Measurements from ENCODE around the gene LCNL1.

The LCNL1 gene

DNA sequence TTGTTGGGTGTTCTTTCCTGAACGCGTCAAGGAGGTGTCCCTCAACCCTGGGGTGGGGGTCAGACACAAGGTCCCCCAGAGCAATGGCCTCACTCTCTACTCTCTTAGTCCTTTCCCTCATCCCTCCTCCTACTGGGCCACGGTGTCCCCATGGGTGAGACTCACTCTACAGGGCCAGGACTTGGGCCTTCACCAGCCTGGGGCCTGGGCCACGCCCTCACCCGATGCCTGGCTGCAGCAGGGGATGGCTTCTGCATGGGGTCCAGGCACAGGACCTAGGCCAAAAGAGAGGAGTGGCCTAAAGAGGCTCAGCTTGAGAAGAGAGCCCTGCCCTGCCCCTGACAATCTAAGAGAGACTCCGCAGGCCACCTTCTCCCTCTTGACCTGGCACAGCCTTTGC, 24.9 kb upstream of the LCNL1 start:
- no peak overlapping the region for H3K4me3 ChIP-seq (ENCODE audit: low read depth, low read length)
- TF ChIP-seq, protein P1, sequence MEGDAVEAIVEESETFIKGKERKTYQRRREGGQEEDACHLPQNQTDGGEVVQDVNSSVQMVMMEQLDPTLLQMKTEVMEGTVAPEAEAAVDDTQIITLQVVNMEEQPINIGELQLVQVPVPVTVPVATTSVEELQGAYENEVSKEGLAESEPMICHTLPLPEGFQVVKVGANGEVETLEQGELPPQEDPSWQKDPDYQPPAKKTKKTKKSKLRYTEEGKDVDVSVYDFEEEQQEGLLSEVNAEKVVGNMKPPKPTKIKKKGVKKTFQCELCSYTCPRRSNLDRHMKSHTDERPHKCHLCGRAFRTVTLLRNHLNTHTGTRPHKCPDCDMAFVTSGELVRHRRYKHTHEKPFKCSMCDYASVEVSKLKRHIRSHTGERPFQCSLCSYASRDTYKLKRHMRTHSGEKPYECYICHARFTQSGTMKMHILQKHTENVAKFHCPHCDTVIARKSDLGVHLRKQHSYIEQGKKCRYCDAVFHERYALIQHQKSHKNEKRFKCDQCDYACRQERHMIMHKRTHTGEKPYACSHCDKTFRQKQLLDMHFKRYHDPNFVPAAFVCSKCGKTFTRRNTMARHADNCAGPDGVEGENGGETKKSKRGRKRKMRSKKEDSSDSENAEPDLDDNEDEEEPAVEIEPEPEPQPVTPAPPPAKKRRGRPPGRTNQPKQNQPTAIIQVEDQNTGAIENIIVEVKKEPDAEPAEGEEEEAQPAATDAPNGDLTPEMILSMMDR (IDR thresholded peaks at IDR 0.05; ENCODE audit: borderline replicate concordance, insufficient read depth, low read depth, low read length): no peak

DNA sequence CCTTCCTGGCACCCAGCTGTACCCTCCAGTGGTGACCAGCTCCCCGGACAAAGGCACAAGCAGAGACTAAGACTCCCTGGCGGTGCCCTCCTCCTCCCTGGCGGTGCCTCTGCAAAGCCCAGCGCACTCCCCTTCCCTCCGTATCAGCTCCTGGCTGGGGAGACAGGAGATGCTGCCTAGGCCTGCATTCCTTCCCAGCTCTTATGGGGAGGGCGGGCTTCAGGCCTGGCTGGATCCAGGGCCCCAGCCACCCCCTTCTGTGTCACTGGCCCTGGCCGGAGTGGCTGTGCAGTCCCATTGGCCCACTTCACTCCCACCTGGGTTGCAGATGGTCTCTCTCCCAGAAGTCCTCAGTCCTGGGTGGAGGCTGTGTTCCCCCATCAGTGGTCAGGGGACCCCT, 24.3 kb upstream of the LCNL1 start:
- H3K4me3 ChIP-seq (ENCODE audit: low read depth, low read length): no peak overlapping the region
- TF ChIP-seq, protein P1 (IDR thresholded peaks at IDR 0.05; ENCODE audit: borderline replicate concordance, insufficient read depth, low read depth, low read length): no peak

DNA sequence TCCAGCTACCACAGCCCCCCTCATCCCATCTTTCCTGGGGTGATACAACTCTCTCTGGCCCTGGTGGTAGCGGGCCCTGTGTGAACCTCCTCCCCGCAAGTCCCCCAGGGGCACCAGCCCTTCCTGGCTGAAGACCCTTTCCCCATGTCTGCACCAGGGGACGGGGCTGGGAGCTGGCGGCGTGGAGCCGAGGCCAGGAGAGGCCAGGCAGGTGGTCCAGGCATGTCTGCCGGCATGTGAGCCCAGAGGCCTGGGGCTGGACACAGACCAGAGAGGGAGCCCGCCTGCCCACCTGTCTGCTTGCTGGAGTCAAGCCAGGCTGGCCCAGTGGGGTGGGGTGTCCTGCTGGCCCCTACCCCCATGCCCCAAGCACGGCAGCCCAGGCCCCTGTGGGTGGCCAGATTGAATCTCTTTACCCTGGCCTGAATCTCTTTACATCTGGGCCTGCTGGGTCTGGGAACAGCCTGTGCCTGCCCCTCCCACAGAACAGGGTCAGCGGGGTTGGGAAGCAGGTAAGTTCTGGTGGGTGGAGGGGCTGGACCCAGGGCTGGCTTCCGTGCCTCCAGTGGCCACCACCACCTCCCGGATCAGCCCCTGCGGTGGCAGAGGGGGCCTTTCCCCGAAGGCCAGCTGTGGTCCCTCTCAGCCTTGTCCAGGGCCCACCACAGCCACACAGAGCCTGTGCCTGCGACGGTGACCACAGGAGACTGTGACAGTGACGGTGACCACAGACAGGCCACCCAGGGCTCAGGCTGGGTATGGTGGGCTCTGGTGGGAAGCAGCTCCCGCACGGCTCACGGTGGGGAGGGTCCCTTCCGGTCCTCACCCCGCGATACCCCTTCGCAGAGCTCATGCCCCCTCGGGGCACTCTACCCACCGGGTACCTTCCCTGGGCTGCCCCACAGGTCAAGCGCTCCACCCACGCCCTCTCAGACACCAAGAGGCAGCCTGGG, 23.6 kb upstream of the LCNL1 start:
- no peak overlapping the region for H3K4me3 ChIP-seq (ENCODE audit: low read depth, low read length)
- TF ChIP-seq, protein P1 (IDR thresholded peaks at IDR 0.05; ENCODE audit: borderline replicate concordance, insufficient read depth, low read depth, low read length): no peak

DNA sequence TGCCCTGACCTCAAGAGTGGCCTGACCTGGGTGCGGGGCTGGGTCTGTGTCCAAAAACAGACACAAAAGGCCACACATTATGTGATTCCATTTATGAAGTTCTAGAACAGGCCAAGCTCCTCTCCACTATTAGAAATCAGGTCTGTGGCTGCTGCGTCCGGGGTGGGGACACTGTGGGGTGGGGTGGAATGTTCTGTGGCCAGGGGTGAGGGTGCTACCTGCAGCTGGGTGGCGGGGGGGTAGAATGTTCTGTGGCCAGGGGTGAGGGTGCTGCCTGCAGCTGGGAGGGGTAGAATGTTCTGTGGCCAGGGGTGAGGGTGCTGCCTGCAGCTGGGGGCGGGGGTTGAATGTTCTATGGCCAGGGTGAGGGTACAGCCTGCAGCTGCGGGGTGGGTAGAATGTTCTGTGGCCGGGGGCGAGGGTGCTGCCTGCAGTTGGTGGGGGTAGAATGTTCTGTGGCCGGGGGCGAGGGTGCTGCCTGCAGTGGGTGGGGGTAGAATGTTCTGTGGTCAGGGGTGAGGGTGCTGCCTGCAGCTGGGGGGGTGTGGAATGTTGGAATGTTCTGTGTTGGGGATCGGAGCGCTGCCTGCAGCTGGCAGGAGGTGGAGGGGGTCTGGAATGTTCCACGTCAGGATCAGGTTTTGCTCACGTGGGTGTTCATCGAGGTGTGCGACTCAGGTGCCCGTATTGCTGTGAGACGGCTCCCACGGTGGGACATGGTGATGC, 22.4 kb upstream of the LCNL1 start:
- H3K4me3 ChIP-seq (ENCODE audit: low read depth, low read length): no peak overlapping the region
- TF ChIP-seq, protein P1 (IDR thresholded peaks at IDR 0.05; ENCODE audit: borderline replicate concordance, insufficient read depth, low read depth, low read length): no peak

DNA sequence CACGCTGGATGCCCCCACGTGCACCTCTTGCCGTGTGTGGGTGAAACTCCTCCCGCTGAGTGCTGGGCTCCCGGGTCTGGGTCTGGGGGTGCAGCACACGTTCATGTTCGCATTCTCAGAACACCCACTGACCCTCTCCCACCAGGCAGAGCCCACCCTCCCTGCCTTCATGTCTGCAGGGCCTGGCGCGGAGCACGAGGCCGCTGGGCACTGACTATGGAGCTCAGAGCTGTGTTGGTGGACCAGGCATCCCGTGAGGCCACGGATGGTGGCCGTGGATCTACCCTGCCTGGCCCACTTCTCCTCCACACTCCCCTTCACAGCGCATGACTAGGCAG, 21.9 kb upstream of the LCNL1 start:
- no peak overlapping the region for H3K4me3 ChIP-seq (ENCODE audit: low read depth, low read length)
- TF ChIP-seq, protein P1 (IDR thresholded peaks at IDR 0.05; ENCODE audit: borderline replicate concordance, insufficient read depth, low read depth, low read length): no peak

DNA sequence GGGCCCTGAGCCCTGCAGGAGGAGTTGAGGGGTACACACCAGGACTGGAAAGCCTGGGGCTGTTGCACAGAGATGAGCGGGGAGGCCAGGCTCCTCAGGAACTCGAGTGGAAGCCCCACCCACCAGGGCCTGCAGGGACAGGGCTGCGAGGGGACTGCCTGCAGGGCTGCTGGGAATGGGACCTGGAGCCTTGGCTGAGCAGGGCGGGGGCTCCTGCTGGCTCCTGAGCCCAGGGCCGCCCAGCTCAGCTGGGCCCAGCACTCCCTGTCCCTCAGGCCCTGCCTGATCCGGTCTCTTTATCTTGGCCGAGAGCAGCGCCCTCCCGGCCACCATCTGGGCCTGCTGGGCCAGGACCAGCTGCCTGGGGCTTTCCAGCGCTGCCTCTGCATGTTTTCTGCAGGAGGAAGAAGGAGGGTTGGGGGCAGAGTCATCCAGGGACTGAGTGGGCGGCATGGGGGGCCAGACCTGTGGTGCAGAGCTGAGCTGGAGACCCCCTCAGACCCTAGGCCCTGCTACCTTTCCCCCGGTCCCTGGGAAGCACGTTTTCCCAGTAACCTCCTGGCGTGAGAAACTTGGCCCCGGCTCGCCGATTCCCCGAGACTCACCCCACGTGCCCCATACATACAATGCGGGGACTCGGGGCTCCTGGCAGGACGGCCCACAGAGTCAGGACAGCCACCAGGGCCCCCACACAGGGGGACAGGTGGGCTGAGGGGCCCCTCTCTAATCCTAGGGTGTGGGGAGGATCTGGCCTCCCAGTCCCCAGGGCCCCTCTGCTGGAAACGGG, 21.3 kb upstream of the LCNL1 start:
- no peak overlapping the region for H3K4me3 ChIP-seq (ENCODE audit: low read depth, low read length)
- TF ChIP-seq, protein P1 (IDR thresholded peaks at IDR 0.05; ENCODE audit: borderline replicate concordance, insufficient read depth, low read depth, low read length): no peak

Data from GM12875 (cell line).